Erythroblast (primary cell): ENCODE results near the gene NCOR2.

ENCODE experiments used
- GATA1 ChIP-seq: IDR thresholded peaks from 2 replicates; pipeline ENCODE4 v1.6.1; 2011; ENCODE audit warnings: low read depth, mild to moderate bottlenecking, control low read depth, low read length, moderate library complexity
- POLR2A ChIP-seq: IDR thresholded peaks from 2 replicates; pipeline ENCODE4 v1.6.1; 2011; ENCODE audit warnings: mild to moderate bottlenecking, low read length

- TF ChIP-seq POLR2A: no peak
- no peak for TF ChIP-seq GATA1
Observed at GRCh38 chr12:124531281-124531745, 36.1 kb downstream of the NCOR2 start.
